Measurements from ENCODE around the gene TARBP2. TPM values are rescaled to one million over a fixed set of nuclear protein-coding genes. Genes with fewer than 3 reads are reported as not detected.

The TARBP2 gene
- total RNA-seq, 2 experiments from 2014 or later = 27.5 to 29.7 TPM

GRCh38 chr12:53463802-53464560 lies 37.1 kb upstream of the TARBP2 start:
- peak overlapping the region; percentile 42 for H3K27ac Mint-ChIP-seq
- intact Hi-C loops (cut with micrococcal nuclease) = no loop called here

GRCh38 chr12:53464685-53465418 lies 36.2 kb upstream of the TARBP2 start:
- Mint-ChIP-seq H3K9me3 (no peaks in the 10 kb centered on the region), H3K4me3 (no peak overlapping the region), H3K27ac (peak overlapping the region; percentile 49), H3K4me1 (ENCODE audit: low read depth) (peaks cover 38% of the 10 kb centered on the region), H3K36me3 (peaks cover 81% of the 10 kb centered on the region), H3K27me3 (no peaks in the 10 kb centered on the region)
- POLR2A ChIA-PET = interaction anchor here (1.1 to 2.5 kb wide), 3 partner anchors 9 to 13 kb away, joined by 4 to 16 read pairs (median 7); no protein-coding TSS in a partner anchor
- CTCF ChIA-PET = interaction anchor here (1.2 to 1.7 kb wide), 4 partner anchors 10 to 12 kb away, joined by 3 to 8 read pairs (median 4); no protein-coding TSS in a partner anchor
- DNase-seq = no peak
- intact Hi-C loops (cut with micrococcal nuclease) = no loop called here

More at GRCh38 chr12:53463802-53464560, 37.1 kb upstream of the TARBP2 start:
- no peak for DNase-seq
- POLR2A ChIA-PET = interaction anchor here (1.1 to 2.5 kb wide), 3 partner anchors 9 to 10 kb away, joined by 3 to 16 read pairs (median 7); no protein-coding TSS in a partner anchor
- peaks cover 83% of the 10 kb centered on the region for H3K36me3 Mint-ChIP-seq
- H3K4me1 Mint-ChIP-seq (ENCODE audit: low read depth) = peaks cover 43% of the 10 kb centered on the region
- no peaks in the 10 kb centered on the region for H3K9me3 Mint-ChIP-seq
- H3K4me3 Mint-ChIP-seq = no peak overlapping the region
- H3K27me3 Mint-ChIP-seq = no peaks in the 10 kb centered on the region
- CTCF ChIA-PET = interaction anchor here (0.9 to 1.3 kb wide), 4 partner anchors 10 to 45 kb away, joined by 3 to 4 read pairs (median 4); no protein-coding TSS in a partner anchor

DNA sequence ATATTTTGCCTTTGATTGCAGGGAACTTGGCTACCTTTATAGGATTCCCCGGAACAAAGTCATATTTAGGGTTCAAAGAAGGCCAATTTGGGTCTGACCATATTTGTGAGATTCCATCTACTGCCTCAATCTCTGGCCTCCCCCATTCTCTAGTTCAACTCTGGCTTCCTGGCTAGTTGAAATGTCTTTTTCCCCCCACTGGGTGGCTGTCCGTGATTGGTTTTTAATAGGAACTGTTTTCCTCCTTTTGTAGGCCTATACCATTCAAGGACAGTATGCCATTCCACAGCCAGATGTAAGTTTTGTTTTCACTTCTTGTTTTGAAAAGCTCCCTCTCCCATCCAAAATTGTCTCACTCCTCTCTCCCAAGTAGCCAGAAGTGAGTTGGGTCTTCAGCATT lies 35.4 kb upstream of the TARBP2 start:
- intact Hi-C loops (cut with micrococcal nuclease) = no loop called here
- no peak overlapping the region for H3K4me3 Mint-ChIP-seq
- peak overlapping the region; percentile 40 for H3K27ac Mint-ChIP-seq
- ChIA-PET CTCF (interaction anchor here (0.6 to 1.7 kb wide), 2 partner anchors 11 to 141 kb away, joined by 3 to 8 read pairs; no protein-coding TSS in a partner anchor), POLR2A (interaction anchor here (1.3 to 2.5 kb wide), 3 partner anchors 8 to 18 kb away, joined by 3 to 16 read pairs (median 4); no protein-coding TSS in a partner anchor)
- peaks cover 77% of the 10 kb centered on the region for H3K36me3 Mint-ChIP-seq
- peaks cover 32% of the 10 kb centered on the region for H3K4me1 Mint-ChIP-seq (ENCODE audit: low read depth)
- H3K9me3 Mint-ChIP-seq = no peaks in the 10 kb centered on the region
- no peaks in the 10 kb centered on the region for H3K27me3 Mint-ChIP-seq
- no peak for DNase-seq

GRCh38 chr12:53466640-53467039 lies 34.4 kb upstream of the TARBP2 start:
- H3K27me3 Mint-ChIP-seq = no peaks in the 10 kb centered on the region
- H3K9me3 Mint-ChIP-seq = no peaks in the 10 kb centered on the region
- DNase-seq = no peak
- intact Hi-C loops (cut with micrococcal nuclease) = no loop called here
- H3K36me3 Mint-ChIP-seq = peaks cover 79% of the 10 kb centered on the region
- peaks cover 32% of the 10 kb centered on the region for H3K4me1 Mint-ChIP-seq (ENCODE audit: low read depth)
- H3K4me3 Mint-ChIP-seq = no peak overlapping the region
- peak overlapping the region; percentile 1 for H3K27ac Mint-ChIP-seq
- ChIA-PET CTCF (no interaction called here), POLR2A (interaction anchor here (1.1 to 1.3 kb wide), 3 partner anchors 9 to 17 kb away, joined by 3 to 4 read pairs (median 3); no protein-coding TSS in a partner anchor)

DNA sequence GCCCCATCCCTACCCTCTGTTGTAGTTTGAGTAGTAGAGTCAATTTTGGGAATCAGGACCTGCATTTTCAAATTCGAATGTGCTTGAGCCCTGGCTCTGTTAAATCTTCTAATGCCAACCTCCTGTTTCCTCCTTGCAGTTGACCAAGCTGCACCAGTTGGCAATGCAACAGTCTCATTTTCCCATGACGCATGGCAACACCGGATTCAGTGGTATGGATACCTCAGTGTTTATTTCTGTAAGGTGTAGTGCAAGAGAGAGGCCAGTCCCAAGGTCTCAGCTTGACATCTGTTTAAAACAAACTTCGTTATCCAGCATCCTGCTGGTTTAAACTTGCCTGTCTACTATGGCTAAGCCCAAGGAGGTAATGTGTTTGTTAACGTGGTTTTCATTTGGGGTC lies 34.0 kb upstream of the TARBP2 start:
- H3K4me3 Mint-ChIP-seq = no peak overlapping the region
- H3K27me3 Mint-ChIP-seq = no peaks in the 10 kb centered on the region
- peaks cover 36% of the 10 kb centered on the region for H3K4me1 Mint-ChIP-seq (ENCODE audit: low read depth)
- intact Hi-C loops (cut with micrococcal nuclease) = no loop called here
- peaks cover 80% of the 10 kb centered on the region for H3K36me3 Mint-ChIP-seq
- peak overlapping the region; percentile 1 for H3K27ac Mint-ChIP-seq
- no peaks in the 10 kb centered on the region for H3K9me3 Mint-ChIP-seq
- DNase-seq = no peak
- ChIA-PET POLR2A (interaction anchor here (1.0 to 1.3 kb wide), 4 partner anchors 8 to 16 kb away, joined by 3 to 7 read pairs (median 4); no protein-coding TSS in a partner anchor), CTCF (interaction anchor here (0.6 kb wide), 1 partner anchor 24 kb away, joined by 3 read pairs; no protein-coding TSS in a partner anchor)

DNA sequence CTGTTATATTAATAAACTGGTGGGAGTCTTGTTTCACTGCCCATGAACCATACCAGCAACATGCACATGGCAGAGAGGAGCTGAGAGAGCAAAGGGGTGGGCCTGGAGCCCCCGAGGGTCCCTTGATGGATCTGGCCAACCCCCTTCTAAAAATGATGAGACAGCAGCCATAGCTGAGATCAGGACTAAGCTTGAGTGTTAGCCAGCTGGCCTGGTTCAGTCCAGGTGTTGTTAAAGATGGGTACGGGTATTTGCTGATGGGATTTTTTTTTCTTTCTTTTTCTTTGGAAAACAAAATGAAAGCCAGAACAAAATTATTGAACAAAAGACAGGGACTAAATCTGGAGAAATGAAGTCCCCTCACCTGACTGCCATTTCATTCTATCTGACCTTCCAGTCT lies 33.2 kb upstream of the TARBP2 start:
- Mint-ChIP-seq H3K9me3 (no peaks in the 10 kb centered on the region), H3K27ac (no peak overlapping the region), H3K36me3 (peaks cover 78% of the 10 kb centered on the region), H3K4me3 (no peak overlapping the region), H3K27me3 (no peaks in the 10 kb centered on the region), H3K4me1 (ENCODE audit: low read depth) (peaks cover 38% of the 10 kb centered on the region)
- ChIA-PET CTCF (no interaction called here), POLR2A (interaction anchor here (1.0 to 1.2 kb wide), 2 partner anchors 8 to 9 kb away, joined by 3 to 7 read pairs; no protein-coding TSS in a partner anchor)
- no peak for DNase-seq
- intact Hi-C loops (cut with micrococcal nuclease) = no loop called here

- no peaks in the 10 kb centered on the region for H3K27me3 Mint-ChIP-seq
- peaks cover 75% of the 10 kb centered on the region for H3K36me3 Mint-ChIP-seq
- H3K4me1 Mint-ChIP-seq (ENCODE audit: low read depth) = peaks cover 37% of the 10 kb centered on the region
- intact Hi-C loops (cut with micrococcal nuclease) = no loop called here
- H3K4me3 Mint-ChIP-seq = no peak overlapping the region
- no peaks in the 10 kb centered on the region for H3K9me3 Mint-ChIP-seq
- ChIA-PET CTCF (no interaction called here), POLR2A (interaction anchor here (1.0 kb wide), 1 partner anchor 9 kb away, joined by 7 read pairs; no protein-coding TSS in a partner anchor)
- DNase-seq = no peak
- H3K27ac Mint-ChIP-seq = no peak overlapping the region
Measured at GRCh38 chr12:53468282-53468681, 32.8 kb upstream of the TARBP2 start.

- H3K27ac Mint-ChIP-seq = peak overlapping the region; percentile 26
- intact Hi-C loops (cut with micrococcal nuclease) = no loop called here
- H3K27me3 Mint-ChIP-seq = no peaks in the 10 kb centered on the region
- DNase-seq = no peak
- H3K9me3 Mint-ChIP-seq = no peaks in the 10 kb centered on the region
- POLR2A ChIA-PET = interaction anchor here (1.5 to 7.7 kb wide), 2 partner anchors 12 to 18 kb away, joined by 6 to 53 read pairs; no protein-coding TSS in a partner anchor
- CTCF ChIA-PET = interaction anchor here (1.3 kb wide), 1 partner anchor 10 kb away, joined by 4 read pairs; no protein-coding TSS in a partner anchor
- H3K4me3 Mint-ChIP-seq = no peak overlapping the region
- H3K4me1 Mint-ChIP-seq (ENCODE audit: low read depth) = peaks cover 57% of the 10 kb centered on the region
- peaks cover 80% of the 10 kb centered on the region for H3K36me3 Mint-ChIP-seq
Measured at GRCh38 chr12:53472056-53472582, 29.0 kb upstream of the TARBP2 start.

GRCh38 chr12:53474077-53474476 lies 27.0 kb upstream of the TARBP2 start:
- no peak for DNase-seq
- peaks cover 68% of the 10 kb centered on the region for H3K4me1 Mint-ChIP-seq (ENCODE audit: low read depth)
- H3K36me3 Mint-ChIP-seq = peaks cover 76% of the 10 kb centered on the region
- ChIA-PET CTCF (interaction anchor here (0.6 to 2.7 kb wide), 8 partner anchors 10 to 130 kb away, joined by 3 to 17 read pairs (median 4); partner anchors contain the start of genes SP1 and TARBP2), POLR2A (interaction anchor here (0.8 to 7.7 kb wide), 9 partner anchors 9 to 149 kb away, joined by 3 to 53 read pairs (median 5); partner anchors contain the start of gene PRR13)
- intact Hi-C loops (cut with micrococcal nuclease) = loop anchor here (2.0 kb wide), 1 partner anchor 21 kb away; the partner anchor contains the start of gene PCBP2
- no peaks in the 10 kb centered on the region for H3K27me3 Mint-ChIP-seq
- H3K4me3 Mint-ChIP-seq = no peak overlapping the region
- no peaks in the 10 kb centered on the region for H3K9me3 Mint-ChIP-seq
- H3K27ac Mint-ChIP-seq = peak overlapping the region; percentile 94

- intact Hi-C loops (cut with micrococcal nuclease) = loop anchor here (2.0 kb wide), 1 partner anchor 22 kb away; the partner anchor contains the start of gene PCBP2
- CTCF ChIA-PET = interaction anchor here (0.6 to 2.9 kb wide), 12 partner anchors 10 to 151 kb away, joined by 3 to 19 read pairs (median 4); partner anchors contain the start of gene TARBP2
- Mint-ChIP-seq H3K27me3 (no peaks in the 10 kb centered on the region), H3K9me3 (no peaks in the 10 kb centered on the region), H3K36me3 (peaks cover 75% of the 10 kb centered on the region), H3K4me3 (peak overlapping the region; percentile 45), H3K4me1 (ENCODE audit: low read depth) (peaks cover 69% of the 10 kb centered on the region), H3K27ac (peak overlapping the region; percentile 94)
- POLR2A ChIA-PET = interaction anchor here (1.2 to 7.7 kb wide), 7 partner anchors 8 to 150 kb away, joined by 3 to 53 read pairs (median 8); partner anchors contain the start of gene PRR13
- DNase-seq = no peak
Measured at GRCh38 chr12:53474819-53475218, 26.3 kb upstream of the TARBP2 start.

- Mint-ChIP-seq H3K36me3 (peaks cover 63% of the 10 kb centered on the region), H3K27ac (peak overlapping the region; percentile 94), H3K4me1 (ENCODE audit: low read depth) (peaks cover 60% of the 10 kb centered on the region), H3K27me3 (no peaks in the 10 kb centered on the region), H3K4me3 (no peak overlapping the region), H3K9me3 (no peaks in the 10 kb centered on the region)
- CTCF ChIA-PET = interaction anchor here (0.6 to 3.0 kb wide), 19 partner anchors 11 to 317 kb away, joined by 3 to 22 read pairs (median 4); partner anchors contain the start of genes AAAS, NPFF and TARBP2
- intact Hi-C loops (cut with micrococcal nuclease) = no loop called here
- POLR2A ChIA-PET = interaction anchor here (0.9 to 7.7 kb wide), 4 partner anchors 12 to 32 kb away, joined by 3 to 53 read pairs (median 4); partner anchors contain the start of gene TARBP2
- DNase-seq = no peak
Measured at GRCh38 chr12:53476769-53477209, 24.3 kb upstream of the TARBP2 start.

Data from activated CD4-positive, alpha-beta memory T cell treated with anti-CD3 and anti-CD28 coated beads for 36 hours (primary cell).